ENCODE measurements around the gene NPTX1.
A peak's percentile ranks its signal among the peaks of the same experiment; 100 is the strongest.

The NPTX1 gene

GRCh38 chr17:80503031-80503430 lies 26.6 kb upstream of the NPTX1 start:
- no peak for DNase-seq

GRCh38 chr17:80502578-80502877 lies 26.1 kb upstream of the NPTX1 start:
- DNase-seq: no peak

- DNase-seq: no peak
Measured at GRCh38 chr17:80501741-80502577, 25.6 kb upstream of the NPTX1 start.

- DNase-seq: no peak
Measured at GRCh38 chr17:80499961-80500665, 23.7 kb upstream of the NPTX1 start.

- DNase-seq: no peak
Measured at GRCh38 chr17:80499560-80499959, 23.2 kb upstream of the NPTX1 start.

- DNase-seq: no peak
Measured at GRCh38 chr17:80498920-80499410, 22.6 kb upstream of the NPTX1 start.

- no peak for DNase-seq
Measured at GRCh38 chr17:80498242-80498919, 22.0 kb upstream of the NPTX1 start.

- no peak for DNase-seq
Measured at GRCh38 chr17:80497726-80498241, 21.4 kb upstream of the NPTX1 start.

- DNase-seq: no peak
Measured at GRCh38 chr17:80494547-80494946, 18.1 kb upstream of the NPTX1 start.

- no peak for DNase-seq
Measured at GRCh38 chr17:80492343-80493136, 16.1 kb upstream of the NPTX1 start.

GRCh38 chr17:80491478-80492342 lies 15.3 kb upstream of the NPTX1 start:
- DNase-seq: no peak

GRCh38 chr17:80487511-80487910 lies 11.1 kb upstream of the NPTX1 start:
- DNase-seq: no peak

- no peak for DNase-seq
Measured at GRCh38 chr17:80486692-80487091, 10.3 kb upstream of the NPTX1 start.

GRCh38 chr17:80485846-80486245 lies 9.4 kb upstream of the NPTX1 start:
- DNase-seq: peak; percentile 95

GRCh38 chr17:80482555-80483308 lies 6.3 kb upstream of the NPTX1 start:
- DNase-seq: no peak

GRCh38 chr17:80482058-80482318 lies 5.6 kb upstream of the NPTX1 start:
- no peak for DNase-seq

GRCh38 chr17:80481284-80482057 lies 5.1 kb upstream of the NPTX1 start:
- no peak for DNase-seq

- DNase-seq: no peak
Measured at GRCh38 chr17:80480248-80480647, 3.8 kb upstream of the NPTX1 start.

GRCh38 chr17:80479246-80479566 lies 2.8 kb upstream of the NPTX1 start:
- DNase-seq: no peak

GRCh38 chr17:80478487-80479245 lies 2.3 kb upstream of the NPTX1 start:
- DNase-seq: no peak

Measured in NCI-H1694 treated with DMSO at 0.1 percent for 48 hours (cell line).